Mucosa of descending colon (tissue), 3 donors: ENCODE measurements around the gene SFI1. TPM values are rescaled to one million over a fixed set of nuclear protein-coding genes. Genes with fewer than 3 reads are reported as not detected.

Source experiments
- ATAC-seq: fragments of 200-7000 bp; cut with Tn5 transposase; one replicate; pipeline ENCODE4 v1.9.1; 2020; ENCODE audit warnings: mild to moderate bottlenecking, moderate library complexity
- DNase-seq, 3 donors: peaks; one replicate each; pipeline ENCODE4 v3.0.0-alpha.2; 2020
- H3K36me3 ChIP-seq: fragments of 200-600 bp; one replicate; pipeline ENCODE4 v1.8.0; 2021; ENCODE audit warnings: low read depth, mild to moderate bottlenecking
- H3K4me1 ChIP-seq: fragments of 200-600 bp; one replicate; pipeline ENCODE4 v1.8.0; 2021; ENCODE audit warnings: low read depth, mild to moderate bottlenecking
- H3K4me3 ChIP-seq: fragments of 200-600 bp; one replicate; pipeline ENCODE4 v1.8.0; 2021; ENCODE audit warnings: mild to moderate bottlenecking
- H3K9me3 ChIP-seq: fragments of 200-600 bp; one replicate; pipeline ENCODE4 v1.8.0; 2021; ENCODE audit warnings: mild to moderate bottlenecking
- intact Hi-C, 2 donors: fragments of 100-400 bp; cut with DNase I in 1 of 2; cut with micrococcal nuclease in 1 of 2; formaldehyde crosslinking; loops; one replicate each; pipeline versions ENCODE4 v1.11.0 to v1.11.1; 2022; cut with DNase I, micrococcal nuclease
- total RNA-seq, 3 donors: library from RNA; stranded (reverse); fragmentation: NEBNext Ultra II Directional in 2 of 3; extraction: Animal tissue kit (Norgen Biotek cat#: 25700) in 2 of 3; gene quantifications; one replicate each; pipeline versions ENCODE4 v1.2.1 to v1.2.4, GENCODE V29; 2021 to 2023
- TF ChIP-seq, protein P1 (sequence below): fragments of 200-600 bp; IDR thresholded peaks from one replicate; pipeline ENCODE4 v1.8.0; 2022; ENCODE audit warnings: antibody characterized with exemption, mild to moderate bottlenecking
- donor health status: DM: no; HTN: no; CAD: no; lungs with moderate emphysema.
- donor health status: DM: no; HTN: no; CAD: no.
- donor health status: DM: no; HTN: yes; CAD: no.

Gene SFI1
- total RNA-seq, 3 donors from 2014 or later, result 34.4 to 52.6 (median 49.5) TPM

DNA sequence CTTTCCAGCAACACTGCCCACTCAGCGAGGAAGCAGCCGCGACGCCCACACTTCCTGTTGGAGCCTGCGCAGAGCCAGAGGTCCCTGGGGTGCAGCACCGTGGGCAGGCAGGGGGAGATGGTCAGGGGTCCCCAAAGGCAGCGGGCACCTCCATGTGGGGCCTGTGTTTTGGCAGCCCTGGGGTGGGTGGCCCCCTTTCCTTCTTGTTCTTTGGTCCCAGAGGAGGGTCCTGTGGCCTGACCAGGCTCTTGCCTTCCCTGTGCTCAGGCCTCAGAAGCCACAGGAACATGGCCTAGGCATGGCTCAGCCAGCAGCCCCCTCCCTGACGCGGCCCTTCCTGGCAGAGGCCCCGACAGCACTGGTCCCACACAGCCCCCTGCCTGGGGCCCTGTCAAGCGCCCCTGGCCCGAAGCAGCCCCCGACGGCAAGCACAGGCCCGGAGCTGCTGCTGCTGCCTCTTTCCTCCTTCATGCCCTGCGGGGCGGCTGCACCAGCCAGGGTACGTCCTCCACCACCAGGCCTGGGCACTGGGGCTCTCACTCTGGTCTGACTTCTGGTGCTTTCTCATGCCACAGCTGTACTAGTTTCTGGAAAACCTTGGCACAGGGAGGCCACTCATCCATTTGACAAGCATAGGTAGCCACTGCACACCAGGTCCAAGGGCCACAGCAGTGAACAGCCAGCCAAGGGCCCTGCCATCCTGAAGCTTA lies 118.6 kb downstream of the SFI1 start:
- H3K4me1 ChIP-seq, result peaks cover 6% of the 10 kb centered on the region
- H3K9me3 ChIP-seq, result no peaks in the 10 kb centered on the region
- TF ChIP-seq, protein P1, sequence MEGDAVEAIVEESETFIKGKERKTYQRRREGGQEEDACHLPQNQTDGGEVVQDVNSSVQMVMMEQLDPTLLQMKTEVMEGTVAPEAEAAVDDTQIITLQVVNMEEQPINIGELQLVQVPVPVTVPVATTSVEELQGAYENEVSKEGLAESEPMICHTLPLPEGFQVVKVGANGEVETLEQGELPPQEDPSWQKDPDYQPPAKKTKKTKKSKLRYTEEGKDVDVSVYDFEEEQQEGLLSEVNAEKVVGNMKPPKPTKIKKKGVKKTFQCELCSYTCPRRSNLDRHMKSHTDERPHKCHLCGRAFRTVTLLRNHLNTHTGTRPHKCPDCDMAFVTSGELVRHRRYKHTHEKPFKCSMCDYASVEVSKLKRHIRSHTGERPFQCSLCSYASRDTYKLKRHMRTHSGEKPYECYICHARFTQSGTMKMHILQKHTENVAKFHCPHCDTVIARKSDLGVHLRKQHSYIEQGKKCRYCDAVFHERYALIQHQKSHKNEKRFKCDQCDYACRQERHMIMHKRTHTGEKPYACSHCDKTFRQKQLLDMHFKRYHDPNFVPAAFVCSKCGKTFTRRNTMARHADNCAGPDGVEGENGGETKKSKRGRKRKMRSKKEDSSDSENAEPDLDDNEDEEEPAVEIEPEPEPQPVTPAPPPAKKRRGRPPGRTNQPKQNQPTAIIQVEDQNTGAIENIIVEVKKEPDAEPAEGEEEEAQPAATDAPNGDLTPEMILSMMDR, result no peak
- H3K36me3 ChIP-seq, result no peaks in the 10 kb centered on the region
- ATAC-seq, result no peak
- intact Hi-C loops, result no loop called here
- H3K4me3 ChIP-seq, result no peak overlapping the region
- DNase-seq, result peak in 1 of 3 donors; percentile 46

DNA sequence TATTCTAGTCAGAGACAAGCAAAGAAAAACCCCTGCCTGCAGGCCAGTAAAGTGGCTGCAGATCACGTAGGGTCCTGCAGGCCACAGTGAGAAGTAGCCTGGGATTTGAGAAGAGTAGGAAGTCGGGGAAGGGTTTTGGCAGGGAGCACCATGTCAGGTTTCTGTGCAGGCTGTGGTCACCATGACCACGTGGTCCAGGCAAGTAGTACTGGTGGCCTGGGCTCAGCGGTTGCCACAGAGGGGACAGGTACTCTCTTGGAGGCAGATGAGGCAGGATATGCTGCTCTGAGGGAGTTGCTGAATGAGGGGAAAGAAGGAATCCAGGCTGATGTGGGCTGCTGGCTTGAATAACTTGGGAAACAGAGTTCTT lies 119.1 kb downstream of the SFI1 start:
- no peak overlapping the region for H3K4me3 ChIP-seq
- no peak for ATAC-seq
- intact Hi-C loops, result no loop called here

DNA sequence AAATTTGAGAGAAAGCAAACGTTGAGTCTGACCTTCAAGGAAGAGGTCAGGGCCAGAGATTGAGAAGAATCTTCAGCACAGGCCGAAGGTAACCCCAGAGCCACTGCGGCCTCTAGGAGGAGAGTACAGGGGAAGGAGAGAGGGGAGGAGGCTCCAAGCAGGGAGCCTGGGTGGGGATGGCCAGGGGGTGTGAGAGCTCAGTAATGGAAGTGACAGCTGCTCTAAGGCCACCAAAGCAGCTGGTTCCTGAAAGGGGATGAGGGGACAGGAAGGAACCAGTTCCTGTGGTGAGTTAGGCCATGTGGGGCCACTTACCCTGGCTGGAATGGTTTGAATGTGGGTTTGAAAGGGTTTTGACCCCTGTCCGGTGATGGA lies 119.6 kb downstream of the SFI1 start:
- Histone ChIP-seq H3K36me3 (no peaks in the 10 kb centered on the region), H3K4me1 (peaks cover 6% of the 10 kb centered on the region), H3K4me3 (no peak overlapping the region), H3K9me3 (no peaks in the 10 kb centered on the region)
- DNase-seq (no peak), ATAC-seq (no peak)
- TF ChIP-seq, protein P1, result no peak
- intact Hi-C loops, result no loop called here

More for the DNA sequence above, 119.1 kb downstream of the SFI1 start:
- peak in 1 of 3 donors; percentile 32 for DNase-seq
- TF ChIP-seq, protein P1, result no peak
- Histone ChIP-seq H3K36me3 (no peaks in the 10 kb centered on the region), H3K9me3 (no peaks in the 10 kb centered on the region), H3K4me1 (peaks cover 6% of the 10 kb centered on the region)

DNA sequence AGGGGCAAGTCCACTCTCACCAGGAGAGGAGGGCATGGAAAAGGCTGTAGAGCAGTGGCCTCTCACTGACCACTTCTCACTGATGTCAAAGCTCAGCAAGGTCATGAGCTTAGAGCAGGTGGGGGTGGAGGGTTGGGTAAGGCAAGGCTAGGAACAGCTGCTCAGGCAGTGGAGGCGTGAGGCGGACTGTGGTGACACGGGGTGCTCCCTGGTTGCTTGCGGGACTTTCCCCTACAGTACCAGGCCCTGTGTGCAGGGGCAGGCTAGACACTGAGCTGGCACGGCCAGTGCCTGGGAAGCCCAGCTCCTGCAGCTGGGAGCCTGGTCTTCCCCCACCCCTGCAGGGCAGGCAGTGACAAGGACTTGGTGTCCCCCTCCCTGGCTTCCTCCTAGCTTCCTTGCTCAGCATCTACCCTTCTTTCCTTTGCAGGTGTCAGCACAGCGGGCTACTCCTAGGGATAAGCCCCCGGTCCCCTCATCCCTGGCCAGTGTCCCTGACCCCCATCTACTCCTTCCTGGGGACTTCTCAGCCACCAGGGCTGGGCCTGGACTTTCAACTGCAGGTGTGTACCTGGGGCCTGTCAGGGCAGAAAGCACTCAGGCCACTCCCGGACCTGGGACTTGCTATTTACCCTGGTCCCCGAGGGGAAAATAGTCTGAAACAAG lies 120.1 kb downstream of the SFI1 start:
- no peaks in the 10 kb centered on the region for H3K36me3 ChIP-seq
- intact Hi-C loops, result no loop called here
- no peaks in the 10 kb centered on the region for H3K9me3 ChIP-seq
- DNase-seq, result peak in 2 of 3 donors; percentile 29 to 38
- peak; percentile 47 for ATAC-seq
- TF ChIP-seq, protein P1, result no peak
- H3K4me1 ChIP-seq, result peaks cover 6% of the 10 kb centered on the region
- no peak overlapping the region for H3K4me3 ChIP-seq

DNA sequence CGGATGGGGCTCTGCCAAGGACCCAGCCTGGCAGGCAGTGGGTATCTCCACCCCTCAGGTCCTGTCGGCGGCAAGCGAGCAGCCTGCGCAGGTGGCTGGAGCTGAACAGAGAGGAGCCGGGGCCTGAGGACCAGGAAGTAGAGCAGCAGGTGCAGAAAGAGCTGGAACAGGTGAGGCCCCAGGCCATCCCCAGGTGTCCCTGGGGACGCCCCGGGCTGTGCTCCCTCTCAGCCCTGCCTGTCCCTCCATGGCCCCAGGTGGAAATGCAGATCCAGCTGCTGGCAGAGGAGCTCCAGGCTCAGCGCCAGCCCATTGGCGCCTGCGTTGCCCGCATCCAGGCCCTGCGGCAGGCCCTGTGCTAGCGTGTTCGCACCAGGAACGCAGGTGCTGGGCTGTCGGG lies 121.7 kb downstream of the SFI1 start:
- Histone ChIP-seq H3K4me3 (no peak overlapping the region), H3K9me3 (no peaks in the 10 kb centered on the region), H3K4me1 (peaks cover 6% of the 10 kb centered on the region), H3K36me3 (no peaks in the 10 kb centered on the region)
- TF ChIP-seq, protein P1, result no peak
- DNase-seq (peak in 2 of 3 donors; percentile 47 to 74), ATAC-seq (peak; percentile 77)
- intact Hi-C loops, result no loop called here
